SK-N-SH (cell line): Measurements from ENCODE around the gene MTTP. TPM values are rescaled to one million over a fixed set of nuclear protein-coding genes. Genes with fewer than 3 reads are reported as not detected.

Experiments used
- CTCF ChIA-PET: fragments of 300-600, 350-600 bp; formaldehyde crosslinking; extraction: SDS; loops from one replicate; lab custom pipeline; 2021; lab: Yijun Ruan, JAX
- POLR2A ChIA-PET: fragments of 350-600 bp; sonication (Branson Sonifier 250); formaldehyde crosslinking; extraction: SDS; loops from one replicate; lab custom pipeline; 2020; ENCODE audit warnings: antibody characterized with exemption, inconsistent platforms; lab: Yijun Ruan, JAX
- DNase-seq: peaks from one replicate; pipeline ENCODE4 v3.0.0; 2012
- H2AFZ ChIP-seq: fragments of 200-600 bp; sonication (generic); 2 replicates; pipeline ENCODE4 v1.8.1; 2016; ENCODE audit warnings: antibody characterized with exemption, mild to moderate bottlenecking, low read depth
- H3F3A ChIP-seq: fragments of 200-600 bp; sonication (generic); replicated peaks from 2 replicates; pipeline ENCODE3; 2016; ENCODE audit warnings: antibody characterized with exemption, mild to moderate bottlenecking; ENCODE audit not compliant: insufficient read depth
- H3K27ac ChIP-seq, 2 experiments: fragments of 200-500 bp in 1 of 2; fragments of 200-600 bp in 1 of 2; sonication (Bioruptor generic) in 1 of 2; sonication (generic), shearing (Covaris generic) in 1 of 2; 2 replicates each; pipeline versions ENCODE4 v1.5.1 to v1.6.1; 2014 to 2016; ENCODE audit warnings: low read depth in 2 of 2, inconsistent platforms in 1 of 2, low read length in 1 of 2, mild to moderate bottlenecking in 1 of 2, mixed read lengths in 1 of 2
- H3K27me3 ChIP-seq: fragments of 200-600 bp; sonication (generic), shearing (Covaris generic); 2 replicates; pipeline ENCODE4 v1.6.1; 2016; ENCODE audit warnings: mixed run types; ENCODE audit not compliant: insufficient read depth
- H3K36me3 ChIP-seq, 2 experiments: fragments of 200-500 bp in 1 of 2; fragments of 200-600 bp in 1 of 2; sonication (Bioruptor generic) in 1 of 2; sonication (generic) in 1 of 2; replicated peaks in 1 of 2; 2 replicates each; pipeline versions ENCODE3 to v1.5.1; 2014 to 2016; ENCODE audit warnings: low read length in 1 of 2, mild to moderate bottlenecking in 1 of 2; ENCODE audit not compliant: insufficient read depth in 2 of 2, control insufficient read depth in 1 of 2
- H3K4me1 ChIP-seq, 2 experiments: fragments of 200-500 bp in 1 of 2; fragments of 200-600 bp in 1 of 2; sonication (Bioruptor generic) in 1 of 2; sonication (generic), shearing (Covaris generic) in 1 of 2; 2 replicates each; pipeline versions ENCODE4 v1.5.1 to v1.6.1; 2014 to 2016; ENCODE audit warnings: low read depth in 1 of 2, low read length in 1 of 2, mixed run types in 1 of 2; ENCODE audit not compliant: insufficient read depth in 2 of 2, control insufficient read depth in 1 of 2
- H3K4me2 ChIP-seq: fragments of 200-600 bp; sonication (generic), shearing (Covaris generic); 2 replicates; pipeline ENCODE4 v1.6.1; 2017; ENCODE audit warnings: mixed run types
- H3K4me3 ChIP-seq, 2 experiments: fragments of 200-500 bp in 1 of 2; fragments of 200-600 bp in 1 of 2; sonication (Bioruptor generic) in 1 of 2; sonication (generic), shearing (Covaris generic) in 1 of 2; 2 replicates each; pipeline versions ENCODE4 v1.5.1 to v1.8.1; 2014 to 2016; ENCODE audit warnings: low read depth in 2 of 2, inconsistent platforms in 1 of 2, low read length in 1 of 2, mild to moderate bottlenecking in 1 of 2, mixed read lengths in 1 of 2, moderate library complexity in 1 of 2
- H3K79me2 ChIP-seq: fragments of 200-600 bp; sonication (generic); 2 replicates; pipeline ENCODE4 v1.8.1; 2017; ENCODE audit warnings: mild to moderate bottlenecking; ENCODE audit not compliant: insufficient read depth
- H3K9ac ChIP-seq: fragments of 200-600 bp; sonication (generic); 2 replicates; pipeline ENCODE4 v1.6.1; 2017; ENCODE audit warnings: mixed run types
- H3K9me2 ChIP-seq: fragments of 200-600 bp; sonication (generic); 2 replicates; pipeline ENCODE4 v1.6.1; 2017; ENCODE audit warnings: mixed run types
- H3K9me3 ChIP-seq: fragments of 200-600 bp; sonication (generic); 2 replicates; pipeline ENCODE4 v1.6.1; 2017; ENCODE audit warnings: mixed run types, mild to moderate bottlenecking, moderate library complexity
- H4K20me1 ChIP-seq: fragments of 200-600 bp; sonication (generic); 2 replicates; pipeline ENCODE4 v1.6.1; 2017; ENCODE audit warnings: mild to moderate bottlenecking, mixed run types; ENCODE audit not compliant: insufficient read depth
- CHD2 ChIP-seq: fragments of 150-350 bp; IDR thresholded peaks from 2 replicates; pipeline ENCODE4 v1.6.1; 2018; ENCODE audit warnings: low read length; ENCODE audit not compliant: partially characterized antibody
- FOXJ3 ChIP-seq: sonication (generic); formaldehyde crosslinking; IDR thresholded peaks from 2 replicates; pipeline ENCODE4 v1.5.1; 2020; ENCODE audit warnings: mild to moderate bottlenecking, missing genetic modification reagents
- FOXM1 ChIP-seq: IDR thresholded peaks from 2 replicates; pipeline ENCODE4 v1.4.0; 2012; ENCODE audit warnings: low read depth, mild to moderate bottlenecking
- GABPA ChIP-seq: IDR thresholded peaks from 2 replicates; pipeline ENCODE4 v1.4.0; 2012; ENCODE audit warnings: low read depth, mild to moderate bottlenecking
- GATA2 ChIP-seq: sonication (generic); formaldehyde crosslinking; IDR thresholded peaks from 2 replicates; pipeline ENCODE4 v1.5.0; 2020; ENCODE audit warnings: mild to moderate bottlenecking, missing genetic modification reagents
- NFIC ChIP-seq: IDR thresholded peaks from 2 replicates; pipeline ENCODE4 v1.4.0; 2012; ENCODE audit warnings: borderline replicate concordance
- RAD21 ChIP-seq: IDR thresholded peaks from 2 replicates; pipeline ENCODE4 v1.6.1; 2012; ENCODE audit warnings: mild to moderate bottlenecking, low read length
- RCOR1 ChIP-seq: fragments of 150-350 bp; IDR thresholded peaks from 2 replicates; pipeline ENCODE4 v1.6.1; 2017; ENCODE audit warnings: antibody characterized with exemption, low read length
- RFX5 ChIP-seq: IDR thresholded peaks from 2 replicates; pipeline ENCODE4 v1.6.1; 2012; ENCODE audit warnings: mild to moderate bottlenecking, improper control_type of control experiment, low read length
- SIN3A ChIP-seq: IDR thresholded peaks from 2 replicates; pipeline ENCODE4 v1.6.1; 2012; ENCODE audit warnings: low read depth, mild to moderate bottlenecking, low read length, moderate library complexity, borderline replicate concordance
- TCF12 ChIP-seq: IDR thresholded peaks from 2 replicates; pipeline ENCODE4 v1.4.0; 2012
- YY1 ChIP-seq: IDR thresholded peaks from 2 replicates; pipeline ENCODE4 v1.4.0; 2012; ENCODE audit warnings: low read depth, mild to moderate bottlenecking
- WGBS: methylation state at CpG from one replicate; pipeline ENCODE4 v1.1.6; 2017; ENCODE audit warnings: low lambda C conversion rate; 5-methylcytosine and 5-hydroxymethylcytosine counted together
- polyA plus RNA-seq, 3 experiments: library from polyadenylated mRNA; depleted of rRNA; stranded (reverse); fragments of >200 nt; gene quantifications; 2 replicates each; pipeline ENCODE4 v1.2.3, GENCODE V29; 2012
- TF ChIP-seq, protein P1 (sequence below): fragments of 150-350 bp; IDR thresholded peaks from 2 replicates; pipeline ENCODE4 v1.6.1; 2016; ENCODE audit warnings: mild to moderate bottlenecking, low read depth, low read length
- TF ChIP-seq, protein P2 (sequence below): fragments of 150-350 bp; IDR thresholded peaks from 2 replicates; pipeline ENCODE4 v1.6.1; 2017; ENCODE audit warnings: antibody characterized with exemption, low read length, low read depth, borderline replicate concordance
- TF ChIP-seq, protein P3 (sequence below): IDR thresholded peaks from 2 replicates; pipeline ENCODE4 v1.6.1; 2012; ENCODE audit warnings: mild to moderate bottlenecking, low read depth, low read length, moderate library complexity

Gene MTTP
- polyA plus RNA-seq (2012; rRNA removed): not detected in 2 replicates
- 0.01 TPM in 1 of 2 replicates, not detected in the other for polyA plus RNA-seq (2012; cell fraction: cytosol; rRNA removed)
- 0.01 TPM in 1 of 2 replicates, not detected in the other for polyA plus RNA-seq (2012; cell fraction: nucleus; rRNA removed)

DNA sequence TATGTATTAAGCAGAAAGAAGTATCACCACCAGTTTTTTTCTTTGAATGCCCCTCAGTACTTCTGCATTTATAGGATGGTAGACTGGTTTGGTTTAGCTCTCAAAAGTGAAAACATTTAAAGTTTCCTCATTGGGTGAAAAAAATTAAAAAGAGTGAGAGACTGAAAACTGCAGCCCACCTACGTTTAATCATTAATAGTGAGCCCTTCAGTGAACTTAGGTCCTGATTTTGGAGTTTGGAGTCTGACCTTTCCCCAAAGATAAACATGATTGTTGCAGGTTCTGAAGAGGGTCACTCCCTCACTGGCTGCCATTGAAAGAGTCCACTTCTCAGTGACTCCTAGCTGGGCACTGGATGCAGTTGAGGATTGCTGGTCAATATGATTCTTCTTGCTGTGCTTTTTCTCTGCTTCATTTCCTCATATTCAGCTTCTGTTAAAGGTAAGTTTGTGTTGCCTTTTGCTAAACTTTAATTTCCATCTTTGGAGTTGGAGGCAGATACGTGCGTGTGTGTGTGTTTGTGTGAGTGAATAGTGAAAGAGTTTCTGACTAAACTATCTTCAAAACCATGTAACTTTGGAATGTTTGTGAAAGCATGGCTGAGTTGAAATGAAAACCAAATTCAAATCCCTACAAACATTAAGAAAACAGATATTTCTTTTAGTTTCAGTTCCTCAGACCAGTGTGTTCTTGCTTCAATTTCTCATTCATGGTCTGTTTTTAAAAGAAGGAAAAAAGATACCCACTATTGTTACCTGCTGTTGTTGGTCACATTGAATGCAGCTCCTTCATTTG lies at the start of gene MTTP:
Gene MTTP, plus strand, starts transcription at position 295 of the 795 bp plus-strand sequence. Its CDS starts 86 bp downstream, at position 381.
- H3K4me2 ChIP-seq: no peak within 1 kb of the TSS
- ChIA-PET POLR2A (no interaction called here), CTCF (interaction anchor here (1.7 kb wide), 1 partner anchor 234 kb away, joined by 5 read pairs; no protein-coding TSS in a partner anchor)
- H4K20me1 ChIP-seq: no peaks in the 10 kb centered on the region
- 67% methylated on average over 3 of the region's 3 CpGs for WGBS
- H3K9ac ChIP-seq: no peak within 1 kb of the TSS
- H3K4me3 ChIP-seq: no peak within 1 kb of the TSS
- no peaks in the 10 kb centered on the region for H3K9me2 ChIP-seq
- H3K9me3 ChIP-seq: no peaks in the 10 kb centered on the region
- no peak within 1 kb of the TSS for H2AFZ ChIP-seq
- no peaks in the 10 kb centered on the region for H3F3A ChIP-seq
- no peaks in the 10 kb centered on the region for H3K4me1 ChIP-seq
- H3K27ac ChIP-seq: no peak within 1 kb of the TSS
- DNase-seq: no peak
- no peaks in the 10 kb centered on the region for H3K27me3 ChIP-seq
- no peaks in the 10 kb centered on the region for H3K79me2 ChIP-seq
- H3K36me3 ChIP-seq: no peaks in the 10 kb centered on the region
- TF ChIP-seq TCF12: no peak
- TF ChIP-seq FOXM1: no peak
- no peak for TF ChIP-seq RAD21
- no peak for TF ChIP-seq GABPA
- TF ChIP-seq CHD2: no peak
- TF ChIP-seq FOXJ3: no peak
- no peak for TF ChIP-seq SIN3A
- TF ChIP-seq, protein P1, sequence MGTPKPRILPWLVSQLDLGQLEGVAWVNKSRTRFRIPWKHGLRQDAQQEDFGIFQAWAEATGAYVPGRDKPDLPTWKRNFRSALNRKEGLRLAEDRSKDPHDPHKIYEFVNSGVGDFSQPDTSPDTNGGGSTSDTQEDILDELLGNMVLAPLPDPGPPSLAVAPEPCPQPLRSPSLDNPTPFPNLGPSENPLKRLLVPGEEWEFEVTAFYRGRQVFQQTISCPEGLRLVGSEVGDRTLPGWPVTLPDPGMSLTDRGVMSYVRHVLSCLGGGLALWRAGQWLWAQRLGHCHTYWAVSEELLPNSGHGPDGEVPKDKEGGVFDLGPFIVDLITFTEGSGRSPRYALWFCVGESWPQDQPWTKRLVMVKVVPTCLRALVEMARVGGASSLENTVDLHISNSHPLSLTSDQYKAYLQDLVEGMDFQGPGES: no peak
- no peak for TF ChIP-seq YY1
- no peak for TF ChIP-seq RCOR1
- TF ChIP-seq RFX5: no peak
- TF ChIP-seq, protein P2, sequence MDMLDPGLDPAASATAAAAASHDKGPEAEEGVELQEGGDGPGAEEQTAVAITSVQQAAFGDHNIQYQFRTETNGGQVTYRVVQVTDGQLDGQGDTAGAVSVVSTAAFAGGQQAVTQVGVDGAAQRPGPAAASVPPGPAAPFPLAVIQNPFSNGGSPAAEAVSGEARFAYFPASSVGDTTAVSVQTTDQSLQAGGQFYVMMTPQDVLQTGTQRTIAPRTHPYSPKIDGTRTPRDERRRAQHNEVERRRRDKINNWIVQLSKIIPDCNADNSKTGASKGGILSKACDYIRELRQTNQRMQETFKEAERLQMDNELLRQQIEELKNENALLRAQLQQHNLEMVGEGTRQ: no peak
- TF ChIP-seq, protein P3, sequence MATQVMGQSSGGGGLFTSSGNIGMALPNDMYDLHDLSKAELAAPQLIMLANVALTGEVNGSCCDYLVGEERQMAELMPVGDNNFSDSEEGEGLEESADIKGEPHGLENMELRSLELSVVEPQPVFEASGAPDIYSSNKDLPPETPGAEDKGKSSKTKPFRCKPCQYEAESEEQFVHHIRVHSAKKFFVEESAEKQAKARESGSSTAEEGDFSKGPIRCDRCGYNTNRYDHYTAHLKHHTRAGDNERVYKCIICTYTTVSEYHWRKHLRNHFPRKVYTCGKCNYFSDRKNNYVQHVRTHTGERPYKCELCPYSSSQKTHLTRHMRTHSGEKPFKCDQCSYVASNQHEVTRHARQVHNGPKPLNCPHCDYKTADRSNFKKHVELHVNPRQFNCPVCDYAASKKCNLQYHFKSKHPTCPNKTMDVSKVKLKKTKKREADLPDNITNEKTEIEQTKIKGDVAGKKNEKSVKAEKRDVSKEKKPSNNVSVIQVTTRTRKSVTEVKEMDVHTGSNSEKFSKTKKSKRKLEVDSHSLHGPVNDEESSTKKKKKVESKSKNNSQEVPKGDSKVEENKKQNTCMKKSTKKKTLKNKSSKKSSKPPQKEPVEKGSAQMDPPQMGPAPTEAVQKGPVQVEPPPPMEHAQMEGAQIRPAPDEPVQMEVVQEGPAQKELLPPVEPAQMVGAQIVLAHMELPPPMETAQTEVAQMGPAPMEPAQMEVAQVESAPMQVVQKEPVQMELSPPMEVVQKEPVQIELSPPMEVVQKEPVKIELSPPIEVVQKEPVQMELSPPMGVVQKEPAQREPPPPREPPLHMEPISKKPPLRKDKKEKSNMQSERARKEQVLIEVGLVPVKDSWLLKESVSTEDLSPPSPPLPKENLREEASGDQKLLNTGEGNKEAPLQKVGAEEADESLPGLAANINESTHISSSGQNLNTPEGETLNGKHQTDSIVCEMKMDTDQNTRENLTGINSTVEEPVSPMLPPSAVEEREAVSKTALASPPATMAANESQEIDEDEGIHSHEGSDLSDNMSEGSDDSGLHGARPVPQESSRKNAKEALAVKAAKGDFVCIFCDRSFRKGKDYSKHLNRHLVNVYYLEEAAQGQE: no peak
- TF ChIP-seq GATA2 (CRISPR knock-in tag): no peak
- TF ChIP-seq NFIC: no peak
